Left lung (tissue), 10 donors: ENCODE data around the gene TNFAIP8. TPM values are rescaled to one million over a fixed set of nuclear protein-coding genes. Genes with fewer than 3 reads are reported as not detected.

Experiments
- ATAC-seq: fragments of 200-7000 bp; cut with Tn5 transposase; one replicate; pipeline ENCODE4 v1.9.1; 2020; ENCODE audit warnings: moderate library complexity
- DNase-seq, 4 donors: peaks; one replicate each; pipeline ENCODE4 v3.0.0-alpha.2; 2013 to 2020
- H3K27ac ChIP-seq, 2 donors: fragments of 200-600 bp; sonication (generic) in 1 of 2; one replicate each; pipeline versions ENCODE4 v1.5.0 to v1.8.0; 2020 to 2021
- H3K27me3 ChIP-seq, 2 donors: fragments of 200-600 bp; sonication (generic) in 1 of 2; one replicate each; pipeline versions ENCODE4 v1.5.0 to v1.8.0; 2020 to 2021
- H3K36me3 ChIP-seq, 2 donors: fragments of 200-600 bp; sonication (generic) in 1 of 2; one replicate each; pipeline versions ENCODE4 v1.5.0 to v1.8.0; 2020 to 2021
- H3K4me1 ChIP-seq, 2 donors: fragments of 200-600 bp; one replicate each; pipeline ENCODE4 v1.8.0; 2021
- H3K4me3 ChIP-seq, 2 donors: fragments of 200-600 bp; sonication (generic) in 1 of 2; one replicate each; pipeline versions ENCODE4 v1.5.0 to v1.8.0; 2020 to 2021; ENCODE audit warnings: mild to moderate bottlenecking in 1 of 2
- H3K9me3 ChIP-seq, 2 donors: fragments of 200-600 bp; sonication (generic) in 1 of 2; one replicate each; pipeline versions ENCODE4 v1.5.0 to v1.8.0; 2020 to 2021
- intact Hi-C, 2 donors: fragments of 100-400 bp; cut with DNase I; formaldehyde crosslinking; loops; one replicate each; pipeline versions ENCODE4 v1.11.2 to v1.14.2; 2022
- polyA plus RNA-seq, 6 donors: library from polyadenylated mRNA; unstranded; fragments of 120-200 nt; gene quantifications; one replicate each; pipeline ENCODE4 v1.2.1, GENCODE V29; 2013; ENCODE audit not compliant: insufficient read length in 6 of 6
- total RNA-seq, 2 donors: library from RNA; stranded (reverse); fragmentation: NEBNext Ultra II Directional; extraction: Animal tissue kit (Norgen Biotek cat#: 25700); gene quantifications; one replicate each; pipeline ENCODE4 v1.2.1, GENCODE V29; 2021
- TF ChIP-seq, protein P1 (sequence below), 2 donors: fragments of 200-600 bp; sonication (generic) in 1 of 2; IDR thresholded peaks; one replicate each; pipeline versions ENCODE4 v1.5.0 to v1.8.0; 2021; ENCODE audit warnings: antibody characterized with exemption in 2 of 2
- donor health status: DM: no; HTN: yes; CAD: no.
- donor health status: DM: no; HTN: no; CAD: no.

Gene TNFAIP8
- total and polyA plus RNA-seq, 8 donors: 15.6 to 31.6 (median 25.6) TPM

DNA sequence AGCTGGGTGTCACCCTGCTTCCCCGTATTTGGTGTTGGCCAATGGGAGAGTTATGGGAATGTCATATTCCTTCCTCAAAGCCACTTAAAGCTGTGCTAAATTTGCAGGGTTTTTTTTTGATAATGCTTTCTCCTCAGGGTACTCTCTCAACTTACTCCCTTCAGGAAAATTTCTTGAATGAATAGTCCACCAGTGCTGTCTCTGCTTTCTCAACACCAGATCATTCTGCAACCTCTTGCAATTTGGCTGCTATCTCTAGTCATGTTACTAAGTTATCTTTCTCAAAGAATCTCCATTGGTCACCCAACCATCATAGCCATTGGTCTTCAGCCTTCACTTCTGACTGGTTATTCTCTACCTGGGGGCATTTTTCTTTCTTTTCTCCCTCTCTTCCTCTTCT, 13.4 kb upstream of the TNFAIP8 start:
- no peak for ATAC-seq
- TF ChIP-seq, protein P1, sequence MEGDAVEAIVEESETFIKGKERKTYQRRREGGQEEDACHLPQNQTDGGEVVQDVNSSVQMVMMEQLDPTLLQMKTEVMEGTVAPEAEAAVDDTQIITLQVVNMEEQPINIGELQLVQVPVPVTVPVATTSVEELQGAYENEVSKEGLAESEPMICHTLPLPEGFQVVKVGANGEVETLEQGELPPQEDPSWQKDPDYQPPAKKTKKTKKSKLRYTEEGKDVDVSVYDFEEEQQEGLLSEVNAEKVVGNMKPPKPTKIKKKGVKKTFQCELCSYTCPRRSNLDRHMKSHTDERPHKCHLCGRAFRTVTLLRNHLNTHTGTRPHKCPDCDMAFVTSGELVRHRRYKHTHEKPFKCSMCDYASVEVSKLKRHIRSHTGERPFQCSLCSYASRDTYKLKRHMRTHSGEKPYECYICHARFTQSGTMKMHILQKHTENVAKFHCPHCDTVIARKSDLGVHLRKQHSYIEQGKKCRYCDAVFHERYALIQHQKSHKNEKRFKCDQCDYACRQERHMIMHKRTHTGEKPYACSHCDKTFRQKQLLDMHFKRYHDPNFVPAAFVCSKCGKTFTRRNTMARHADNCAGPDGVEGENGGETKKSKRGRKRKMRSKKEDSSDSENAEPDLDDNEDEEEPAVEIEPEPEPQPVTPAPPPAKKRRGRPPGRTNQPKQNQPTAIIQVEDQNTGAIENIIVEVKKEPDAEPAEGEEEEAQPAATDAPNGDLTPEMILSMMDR (IDR thresholded peaks at IDR 0.05): no peak
- H3K4me1 ChIP-seq: peaks cover 0 to 85% of the 10 kb centered on the region in 2 donors

DNA sequence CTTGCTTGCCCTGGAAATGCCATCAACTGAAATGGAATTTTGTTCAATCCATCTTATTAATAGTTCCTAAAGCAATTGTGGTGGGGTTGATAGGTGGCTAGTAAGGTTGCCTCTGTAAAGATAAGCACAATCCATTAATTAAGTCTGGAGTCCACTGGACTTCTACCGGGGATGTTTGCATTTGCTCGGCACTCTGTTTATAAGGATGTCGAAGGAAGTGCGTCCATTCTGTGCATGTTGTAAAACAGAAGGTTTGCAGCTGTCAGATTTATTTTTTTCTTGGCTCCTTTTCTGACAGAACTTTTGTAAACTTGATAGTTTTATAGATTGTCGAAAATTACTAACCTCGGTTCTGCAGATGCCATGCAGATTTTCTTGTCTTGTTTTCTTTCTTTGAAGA, 12.8 kb upstream of the TNFAIP8 start:
- no peak for ATAC-seq
- intact Hi-C loops: no loop called here

More for the DNA sequence above, 13.4 kb upstream of the TNFAIP8 start:
- intact Hi-C loops: no loop called here
- no peaks in the 10 kb centered on the region for H3K27me3 ChIP-seq
- no peaks in the 10 kb centered on the region for H3K36me3 ChIP-seq
- H3K9me3 ChIP-seq: no peaks in the 10 kb centered on the region
- peak overlapping the region in 1 of 2 donors; percentile 74 for H3K27ac ChIP-seq
- no peak overlapping the region for H3K4me3 ChIP-seq
- DNase-seq: no peak

DNA sequence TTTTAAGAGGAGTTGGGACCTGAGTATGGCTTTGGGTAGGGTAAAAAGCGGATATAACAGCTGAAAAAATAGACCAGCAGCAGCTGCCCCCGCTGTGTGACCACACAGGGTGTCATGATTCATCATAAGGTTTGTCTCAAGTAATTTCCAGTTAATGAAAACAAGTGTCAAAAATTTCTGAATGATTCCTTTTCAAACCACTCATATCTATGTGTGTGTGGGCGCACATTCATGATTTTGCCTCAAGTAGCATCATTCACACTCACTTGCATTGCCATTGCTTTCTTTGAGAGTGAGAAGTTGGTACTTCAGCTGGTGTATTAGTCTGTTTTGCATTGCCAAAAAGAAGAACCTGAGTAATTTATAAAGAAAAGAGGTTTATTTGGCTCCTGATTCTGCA, 12.1 kb upstream of the TNFAIP8 start:
- Histone ChIP-seq H3K27ac (peak overlapping the region in 1 of 2 donors; percentile 74), H3K4me1 (peaks cover 0 to 80% of the 10 kb centered on the region in 2 donors), H3K27me3 (no peaks in the 10 kb centered on the region), H3K9me3 (no peaks in the 10 kb centered on the region), H3K4me3 (no peak overlapping the region), H3K36me3 (no peaks in the 10 kb centered on the region)
- TF ChIP-seq, protein P1 (IDR thresholded peaks at IDR 0.05): no peak
- intact Hi-C loops: no loop called here
- DNase-seq (no peak), ATAC-seq (peak; percentile 38)

More for the DNA sequence above, 12.8 kb upstream of the TNFAIP8 start:
- no peaks in the 10 kb centered on the region for H3K27me3 ChIP-seq
- H3K36me3 ChIP-seq: no peaks in the 10 kb centered on the region
- no peak overlapping the region for H3K4me3 ChIP-seq
- TF ChIP-seq, protein P1 (IDR thresholded peaks at IDR 0.05): no peak
- H3K4me1 ChIP-seq: peaks cover 0 to 80% of the 10 kb centered on the region in 2 donors
- no peak for DNase-seq
- no peaks in the 10 kb centered on the region for H3K9me3 ChIP-seq
- H3K27ac ChIP-seq: peak overlapping the region in 1 of 2 donors; percentile 74

DNA sequence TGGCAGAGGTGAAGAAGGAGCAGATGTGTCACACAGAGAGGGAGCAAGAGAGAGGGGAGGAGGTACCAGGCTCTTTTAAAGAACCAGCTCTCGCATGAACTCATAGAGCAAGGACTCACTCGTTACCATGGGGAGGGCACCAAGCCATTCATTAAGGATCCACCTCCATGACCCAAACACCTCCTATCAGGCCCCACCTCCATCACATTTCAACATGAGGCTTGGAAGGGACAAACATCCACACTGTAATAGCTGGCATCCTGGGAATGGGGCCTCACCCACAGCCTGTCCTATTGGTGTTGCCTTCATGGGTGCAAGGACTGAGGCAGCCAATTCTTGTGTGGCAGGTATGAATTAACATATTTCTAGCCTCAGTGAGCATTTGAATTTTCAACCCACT, 11.6 kb upstream of the TNFAIP8 start:
- Histone ChIP-seq H3K36me3 (no peaks in the 10 kb centered on the region), H3K9me3 (no peaks in the 10 kb centered on the region), H3K27ac (peak overlapping the region in 1 of 2 donors; percentile 74), H3K4me1 (peaks cover 0 to 79% of the 10 kb centered on the region in 2 donors), H3K4me3 (no peak overlapping the region), H3K27me3 (no peaks in the 10 kb centered on the region)
- DNase-seq (no peak), ATAC-seq (no peak)
- intact Hi-C loops: no loop called here
- TF ChIP-seq, protein P1 (IDR thresholded peaks at IDR 0.05): no peak

DNA sequence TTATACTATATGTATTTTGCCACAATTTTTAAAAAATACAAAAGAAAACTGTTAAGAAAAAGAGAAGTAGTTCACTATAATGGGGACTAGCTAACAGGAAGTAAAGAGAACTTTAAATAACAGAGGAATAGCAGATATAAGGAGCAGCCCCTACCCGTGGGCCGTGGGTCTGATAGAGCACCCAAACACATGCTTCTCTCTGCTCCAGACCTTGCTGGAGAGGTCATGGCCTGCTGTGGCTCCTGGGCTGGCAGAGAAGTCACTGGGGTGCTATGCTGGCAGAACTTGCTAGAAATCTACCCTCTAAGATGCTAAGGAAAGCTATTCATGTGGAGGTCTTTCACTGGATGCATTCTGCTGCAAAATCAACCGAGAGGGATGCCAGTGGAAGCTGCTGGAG, 10.0 kb upstream of the TNFAIP8 start:
- intact Hi-C loops: no loop called here
- DNase-seq (no peak), ATAC-seq (no peak)
- TF ChIP-seq, protein P1 (IDR thresholded peaks at IDR 0.05): no peak
- H3K4me3 ChIP-seq: no peak overlapping the region
- no peaks in the 10 kb centered on the region for H3K36me3 ChIP-seq
- H3K27ac ChIP-seq: peak overlapping the region in 1 of 2 donors; percentile 30
- H3K4me1 ChIP-seq: peaks cover 0 to 65% of the 10 kb centered on the region in 2 donors
- no peaks in the 10 kb centered on the region for H3K27me3 ChIP-seq
- H3K9me3 ChIP-seq: no peaks in the 10 kb centered on the region
